Lower leg skin (tissue), 3 donors: ENCODE measurements around the gene ROR2.

ENCODE experiments used
- CTCF ChIP-seq, 3 donors: fragments of 450-650 bp; IDR thresholded peaks; one replicate each; pipeline ENCODE4 v1.5.1; 2016; ENCODE audit warnings: antibody characterized with exemption in 3 of 3, mild to moderate bottlenecking in 3 of 3, moderate library complexity in 2 of 3
- POLR2A ChIP-seq, 2 donors: fragments of 450-650 bp; IDR thresholded peaks; one replicate each; pipeline ENCODE4 v1.6.1; 2016 to 2017; ENCODE audit warnings: antibody characterized with exemption in 2 of 2, mild to moderate bottlenecking in 1 of 2, moderate library complexity in 1 of 2

DNA sequence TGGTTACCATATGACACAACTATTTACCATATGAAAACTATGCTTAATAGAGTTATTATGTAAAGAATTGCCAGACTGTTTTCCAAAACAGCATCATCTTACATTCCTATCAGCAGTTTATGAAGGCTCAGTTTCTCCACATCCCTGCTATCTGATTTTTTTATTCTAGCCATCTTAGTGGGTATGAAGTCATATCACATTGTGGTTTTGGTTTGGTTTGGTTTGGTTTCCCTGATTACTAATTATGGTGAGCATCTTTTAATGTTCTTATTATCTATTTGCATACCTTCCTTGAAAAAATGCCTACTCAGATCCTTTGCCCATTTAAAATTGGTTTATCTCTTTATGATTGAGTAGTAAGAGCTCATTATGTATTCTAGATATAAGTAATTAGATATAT is 327.0 kb downstream of the ROR2 start:
- TF ChIP-seq CTCF (IDR thresholded peaks at IDR 0.05) (no peak), POLR2A (IDR thresholded peaks at IDR 0.05) (no peak)
